CD8-positive, alpha-beta memory T cell (primary cell): ENCODE measurements around the gene XPO4. TPM values are rescaled to one million over a fixed set of nuclear protein-coding genes. Genes with fewer than 3 reads are reported as not detected.
"Not testable (repeated sequence)": the region's sequence is repeated elsewhere in the genome, so short reads cannot be mapped to it uniquely, and the experiment has no call there.

Experiments used
- CTCF ChIA-PET: fragments of 350-600 bp; sonication (Branson Sonifier 250); formaldehyde crosslinking; loops from one replicate; lab custom pipeline; 2021; ENCODE audit warnings: antibody characterized with exemption; lab: Charles Lee
- POLR2A ChIA-PET: fragments of 350-600 bp; sonication (Branson Sonifier 250); formaldehyde crosslinking; loops from one replicate; lab custom pipeline; 2021; ENCODE audit warnings: antibody characterized with exemption; lab: Charles Lee
- DNase-seq, 5 donors: peaks; one replicate each; pipeline versions ENCODE4 v3.0.0 to v3.0.0-alpha.2; 2020 to 2022; ENCODE audit warnings: mixed read lengths in 1 of 5
- H3K27ac ChIP-seq: one replicate; pipeline ENCODE4 v1.7.0; 2013; ENCODE audit warnings: low read depth, mild to moderate bottlenecking, low read length, moderate library complexity
- H3K27me3 ChIP-seq: 2 replicates; pipeline ENCODE4 v1.7.0; 2013; ENCODE audit warnings: low read length, mild to moderate bottlenecking; ENCODE audit not compliant: insufficient read depth, poor library complexity, severe bottlenecking
- H3K36me3 ChIP-seq: 2 replicates; pipeline ENCODE4 v1.7.0; 2013; ENCODE audit warnings: mild to moderate bottlenecking, low read length, moderate library complexity; ENCODE audit not compliant: insufficient read depth
- H3K4me1 ChIP-seq: 2 replicates; pipeline ENCODE4 v1.7.0; 2013; ENCODE audit warnings: mild to moderate bottlenecking, low read length, moderate library complexity; ENCODE audit not compliant: insufficient read depth
- H3K4me3 ChIP-seq: 2 replicates; pipeline ENCODE4 v1.7.0; 2013; ENCODE audit warnings: mild to moderate bottlenecking, low read length
- H3K9me3 ChIP-seq: 2 replicates; pipeline ENCODE4 v1.7.0; 2013; ENCODE audit warnings: mild to moderate bottlenecking, low read length
- H3K27ac Mint-ChIP-seq, 8 donors: one replicate each; pipeline ENCODE4 v1.8.0; 2020 to 2021; ENCODE audit warnings: mixed read lengths in 8 of 8, mild to moderate bottlenecking in 6 of 8, inconsistent platforms in 3 of 8, moderate library complexity in 3 of 8
- H3K27me3 Mint-ChIP-seq, 2 donors: one replicate each; pipeline ENCODE4 v1.8.0; 2020 to 2021; ENCODE audit warnings: mixed read lengths in 2 of 2, mild to moderate bottlenecking in 1 of 2, moderate library complexity in 1 of 2
- H3K36me3 Mint-ChIP-seq, 3 donors: one replicate each; pipeline ENCODE4 v1.8.0; 2020 to 2021; ENCODE audit warnings: mixed read lengths in 3 of 3, inconsistent platforms in 1 of 3, mild to moderate bottlenecking in 1 of 3
- H3K4me1 Mint-ChIP-seq, 3 donors: one replicate each; pipeline ENCODE4 v1.8.0; 2020 to 2021; ENCODE audit warnings: mixed read lengths in 3 of 3, inconsistent platforms in 1 of 3, mild to moderate bottlenecking in 1 of 3
- H3K4me3 Mint-ChIP-seq, 7 donors: one replicate each; pipeline ENCODE4 v1.8.0; 2020 to 2021; ENCODE audit warnings: mixed read lengths in 7 of 7, mild to moderate bottlenecking in 6 of 7, moderate library complexity in 4 of 7, inconsistent platforms in 2 of 7
- H3K9me3 Mint-ChIP-seq, 5 donors: one replicate each; pipeline ENCODE4 v1.8.0; 2020 to 2022; ENCODE audit warnings: mixed read lengths in 5 of 5, mild to moderate bottlenecking in 3 of 5, moderate library complexity in 2 of 5, inconsistent platforms in 1 of 5
- polyA plus RNA-seq: library from polyadenylated mRNA; unstranded; fragments of 300-500 nt; fragmentation: Illumina TruSeq; gene quantifications from one replicate; pipeline ENCODE4 v1.2.3, GENCODE V29; 2021
- total RNA-seq, 2 experiments: library from RNA; stranded (reverse); gene quantifications; one replicate each; pipeline ENCODE4 v1.2.3, GENCODE V29; 2021

XPO4 gene
- total and polyA plus RNA-seq, 3 experiments from 2014 or later = 6.9 to 30.4 (median 30.3) TPM

GRCh38 chr13:20927596-20928257 is 25.2 kb upstream of the XPO4 start:
- Mint-ChIP-seq H3K36me3 (no peaks in the 10 kb centered on the region), H3K4me3 (no peak overlapping the region), H3K9me3 (no peaks in the 10 kb centered on the region), H3K4me1 (no peaks in the 10 kb centered on the region), H3K27me3 (no peaks in the 10 kb centered on the region), H3K27ac (no peak overlapping the region)
- H3K36me3 ChIP-seq = no peaks in the 10 kb centered on the region
- no peak overlapping the region for H3K4me3 ChIP-seq
- ChIA-PET CTCF (interaction anchor here (6.0 kb wide), 1 partner anchor 434 kb away, joined by 35 read pairs; no protein-coding TSS in a partner anchor), POLR2A (no interaction called here)
- no peaks in the 10 kb centered on the region for H3K9me3 ChIP-seq
- H3K27me3 ChIP-seq = no peaks in the 10 kb centered on the region
- H3K4me1 ChIP-seq = no peaks in the 10 kb centered on the region
- no peak for DNase-seq
- no peak overlapping the region for H3K27ac ChIP-seq

GRCh38 chr13:20925395-20925790 is 22.8 kb upstream of the XPO4 start:
- not testable (repeated sequence) for H3K4me1 Mint-ChIP-seq, H3K4me1 ChIP-seq
- POLR2A ChIA-PET = interaction anchor here (0.5 kb wide), 1 partner anchor 124 kb away, joined by 3 read pairs; no protein-coding TSS in a partner anchor

GRCh38 chr13:20924758-20925394 is 22.3 kb upstream of the XPO4 start:
- Histone ChIP-seq H3K27me3 (no peaks in the 10 kb centered on the region), H3K36me3 (no peaks in the 10 kb centered on the region), H3K9me3 (no peaks in the 10 kb centered on the region), H3K27ac (no peak overlapping the region), H3K4me1 (no peaks in the 10 kb centered on the region), H3K4me3 (no peak overlapping the region)
- ChIA-PET POLR2A (interaction anchor here (0.5 kb wide), 1 partner anchor 124 kb away, joined by 3 read pairs; no protein-coding TSS in a partner anchor), CTCF (interaction anchor here (0.6 to 6.0 kb wide), 9 partner anchors 9 to 743 kb away, joined by 3 to 35 read pairs (median 3); no protein-coding TSS in a partner anchor)
- DNase-seq = peak; percentile 54 to 79 (median 58)
- Mint-ChIP-seq H3K27ac (no peak overlapping the region), H3K27me3 (no peaks in the 10 kb centered on the region), H3K4me3 (no peak overlapping the region), H3K36me3 (no peaks in the 10 kb centered on the region), H3K4me1 (no peaks in the 10 kb centered on the region), H3K9me3 (no peaks in the 10 kb centered on the region)

More at GRCh38 chr13:20925395-20925790, 22.8 kb upstream of the XPO4 start:
- not testable (repeated sequence) for H3K27me3 ChIP-seq, H3K4me3 ChIP-seq, H3K9me3 ChIP-seq, DNase-seq, H3K27ac ChIP-seq, H3K36me3 Mint-ChIP-seq, H3K27ac Mint-ChIP-seq, H3K27me3 Mint-ChIP-seq, H3K9me3 Mint-ChIP-seq, H3K36me3 ChIP-seq
- CTCF ChIA-PET = interaction anchor here (0.6 to 6.0 kb wide), 9 partner anchors 9 to 743 kb away, joined by 3 to 35 read pairs (median 3); no protein-coding TSS in a partner anchor
- peak overlapping the region in 1 of 7 donors; percentile 66 for H3K4me3 Mint-ChIP-seq

- no peak for DNase-seq
- Histone ChIP-seq H3K4me3 (no peak overlapping the region), H3K27ac (no peak overlapping the region), H3K36me3 (no peaks in the 10 kb centered on the region), H3K27me3 (no peaks in the 10 kb centered on the region), H3K4me1 (no peaks in the 10 kb centered on the region), H3K9me3 (no peaks in the 10 kb centered on the region)
- POLR2A ChIA-PET = no interaction called here
- Mint-ChIP-seq H3K9me3 (no peaks in the 10 kb centered on the region), H3K27ac (no peak overlapping the region), H3K27me3 (no peaks in the 10 kb centered on the region), H3K4me1 (no peaks in the 10 kb centered on the region), H3K36me3 (no peaks in the 10 kb centered on the region), H3K4me3 (no peak overlapping the region)
- CTCF ChIA-PET = interaction anchor here (1.0 to 6.0 kb wide), 2 partner anchors 429 to 726 kb away, joined by 4 to 35 read pairs; no protein-coding TSS in a partner anchor
Measured at GRCh38 chr13:20923272-20923671, 20.7 kb upstream of the XPO4 start.

- Histone ChIP-seq H3K36me3 (no peaks in the 10 kb centered on the region), H3K9me3 (no peaks in the 10 kb centered on the region), H3K4me3 (no peak overlapping the region), H3K27me3 (no peaks in the 10 kb centered on the region), H3K27ac (no peak overlapping the region), H3K4me1 (no peaks in the 10 kb centered on the region)
- ChIA-PET CTCF (no interaction called here), POLR2A (no interaction called here)
- DNase-seq = no peak
- Mint-ChIP-seq H3K4me1 (no peaks in the 10 kb centered on the region), H3K27me3 (no peaks in the 10 kb centered on the region), H3K4me3 (no peak overlapping the region), H3K9me3 (no peaks in the 10 kb centered on the region), H3K27ac (no peak overlapping the region), H3K36me3 (no peaks in the 10 kb centered on the region)
Measured at GRCh38 chr13:20921572-20921971, 19.0 kb upstream of the XPO4 start.

- H3K9me3 Mint-ChIP-seq, H3K4me1 ChIP-seq, H3K4me3 Mint-ChIP-seq, H3K4me3 ChIP-seq, H3K27ac Mint-ChIP-seq, H3K36me3 ChIP-seq, POLR2A ChIA-PET, H3K4me1 Mint-ChIP-seq, H3K36me3 Mint-ChIP-seq, H3K27ac ChIP-seq, H3K9me3 ChIP-seq, DNase-seq, H3K27me3 ChIP-seq: not testable (repeated sequence)
- CTCF ChIA-PET = interaction anchor here (0.9 kb wide), 1 partner anchor 9 kb away, joined by 3 read pairs; no protein-coding TSS in a partner anchor
- H3K27me3 Mint-ChIP-seq = peaks cover 2 to 10% of the 10 kb centered on the region in 2 donors
Measured at GRCh38 chr13:20915676-20916075, 13.1 kb upstream of the XPO4 start.

GRCh38 chr13:20911037-20911436 is 8.5 kb upstream of the XPO4 start:
- no peaks in the 10 kb centered on the region for H3K27me3 ChIP-seq
- DNase-seq = no peak
- CTCF ChIA-PET = interaction anchor here (1.0 kb wide), 1 partner anchor 10 kb away, joined by 3 read pairs; no protein-coding TSS in a partner anchor
- POLR2A ChIA-PET = no interaction called here
- H3K27ac ChIP-seq = no peak overlapping the region
- no peaks in the 10 kb centered on the region for H3K36me3 Mint-ChIP-seq
- peak overlapping the region in 1 of 8 donors; percentile 21 for H3K27ac Mint-ChIP-seq
- no peaks in the 10 kb centered on the region for H3K36me3 ChIP-seq
- H3K4me1 ChIP-seq = no peaks in the 10 kb centered on the region
- H3K4me3 ChIP-seq = no peak overlapping the region
- no peaks in the 10 kb centered on the region for H3K9me3 ChIP-seq
- no peak overlapping the region for H3K4me3 Mint-ChIP-seq
- H3K4me1 Mint-ChIP-seq = no peaks in the 10 kb centered on the region
- peaks cover 8 to 22% of the 10 kb centered on the region in 2 donors for H3K27me3 Mint-ChIP-seq
- H3K9me3 Mint-ChIP-seq = no peaks in the 10 kb centered on the region
